ENCODE results near the gene H1-8.

The H1-8 gene

GRCh38 chr3:129549805-129550204 lies 6.8 kb downstream of the H1-8 start:
- no peak for ATAC-seq
- TF ChIP-seq OSR1 (CRISPR knock-in tag; IDR thresholded peaks at IDR 0.05) = no peak
- TF ChIP-seq CSDC2 (CRISPR knock-in tag; IDR thresholded peaks at IDR 0.05) = no peak
- no peak for TF ChIP-seq ZNF8 (CRISPR knock-in tag; IDR thresholded peaks at IDR 0.05)
- no peak for TF ChIP-seq CREB5 (CRISPR knock-in tag; IDR thresholded peaks at IDR 0.05; ENCODE audit: low read depth)
- no peak for TF ChIP-seq BACH2 (CRISPR knock-in tag; IDR thresholded peaks at IDR 0.05; ENCODE audit: borderline replicate concordance)
- TF ChIP-seq TSHZ2 (CRISPR knock-in tag; IDR thresholded peaks at IDR 0.05) = no peak
- no peak for TF ChIP-seq ZNF565 (CRISPR knock-in tag; conservative IDR thresholded peaks at IDR 0.05; ENCODE audit: low read depth)
- no peak for TF ChIP-seq TOX (CRISPR knock-in tag; IDR thresholded peaks at IDR 0.05; ENCODE audit: borderline replicate concordance)
- no peak for TF ChIP-seq PATZ1 (CRISPR knock-in tag; IDR thresholded peaks at IDR 0.05; ENCODE audit: borderline replicate concordance)
- no peak for TF ChIP-seq SNAI2 (CRISPR knock-in tag; IDR thresholded peaks at IDR 0.05)
- TF ChIP-seq ZFP3 (CRISPR knock-in tag; IDR thresholded peaks at IDR 0.05) = no peak

- TF ChIP-seq ARNTL (CRISPR knock-in tag; IDR thresholded peaks at IDR 0.05; ENCODE audit: borderline replicate concordance, low read depth) (no peak), SNAI2 (CRISPR knock-in tag; IDR thresholded peaks at IDR 0.05) (no peak)
- ATAC-seq = no peak; the same call in 2 of the 3 replicates
Measured at GRCh38 chr3:129552287-129553050, 9.5 kb downstream of the H1-8 start.

- no peak for ATAC-seq
- TF ChIP-seq CSRNP3 (CRISPR knock-in tag; IDR thresholded peaks at IDR 0.05) (no peak), PATZ1 (CRISPR knock-in tag; IDR thresholded peaks at IDR 0.05; ENCODE audit: borderline replicate concordance) (no peak), GLIS3 (CRISPR knock-in tag; IDR thresholded peaks at IDR 0.05) (no peak), ARNTL (CRISPR knock-in tag; IDR thresholded peaks at IDR 0.05; ENCODE audit: borderline replicate concordance, low read depth) (no peak), TSHZ2 (CRISPR knock-in tag; IDR thresholded peaks at IDR 0.05) (no peak), ZNF565 (CRISPR knock-in tag; conservative IDR thresholded peaks at IDR 0.05; ENCODE audit: low read depth) (no peak), POU6F1 (CRISPR knock-in tag; IDR thresholded peaks at IDR 0.05; ENCODE audit: borderline replicate concordance, low read depth) (no peak), BACH2 (CRISPR knock-in tag; IDR thresholded peaks at IDR 0.05; ENCODE audit: borderline replicate concordance) (no peak), RARB (CRISPR knock-in tag; IDR thresholded peaks at IDR 0.05) (no peak), OSR1 (CRISPR knock-in tag; IDR thresholded peaks at IDR 0.05) (no peak), ZFP3 (CRISPR knock-in tag; IDR thresholded peaks at IDR 0.05) (no peak), ZFP30 (CRISPR knock-in tag; IDR thresholded peaks at IDR 0.05) (no peak), ESRRG (CRISPR knock-in tag; IDR thresholded peaks at IDR 0.05) (no peak), SNAI2 (CRISPR knock-in tag; IDR thresholded peaks at IDR 0.05) (no peak), ZNF8 (CRISPR knock-in tag; IDR thresholded peaks at IDR 0.05) (no peak), TCF4 (CRISPR knock-in tag; IDR thresholded peaks at IDR 0.05; ENCODE audit: borderline replicate concordance) (no peak)
Measured at GRCh38 chr3:129553171-129553570, 10.2 kb downstream of the H1-8 start.
